GM19193 (cell line): Measurements from ENCODE around the gene B4GALT2.

Source experiments
- POLR2A ChIP-seq: IDR thresholded peaks from 4 replicates; pipeline ENCODE4 v1.6.1; 2011; ENCODE audit not compliant: insufficient read depth, insufficient read length; ENCODE audit errors: extremely low read depth

The B4GALT2 gene

GRCh38 chr1:43956234-43956633, 22.8 kb upstream of the B4GALT2 start:
- no peak for TF ChIP-seq POLR2A

GRCh38 chr1:43957407-43958040, 21.5 kb upstream of the B4GALT2 start:
- no peak for TF ChIP-seq POLR2A

- TF ChIP-seq POLR2A = no peak
These were observed 20.4 kb upstream of the B4GALT2 start for GRCh38 chr1:43958351-43959255.

GRCh38 chr1:43960798-43961197, 18.2 kb upstream of the B4GALT2 start:
- TF ChIP-seq POLR2A = no peak

- TF ChIP-seq POLR2A = no peak
These were observed 17.3 kb upstream of the B4GALT2 start for GRCh38 chr1:43961692-43962091.

- TF ChIP-seq POLR2A = no peak
These were observed 16.7 kb upstream of the B4GALT2 start for GRCh38 chr1:43962324-43962723.

- no peak for TF ChIP-seq POLR2A
These were observed 16.0 kb upstream of the B4GALT2 start for GRCh38 chr1:43963006-43963405.

- TF ChIP-seq POLR2A = no peak
These were observed 15.1 kb upstream of the B4GALT2 start for GRCh38 chr1:43963890-43964289.

- no peak for TF ChIP-seq POLR2A
These were observed 13.7 kb upstream of the B4GALT2 start for GRCh38 chr1:43965316-43965715.

- TF ChIP-seq POLR2A = no peak
These were observed 10.6 kb upstream of the B4GALT2 start for GRCh38 chr1:43968348-43968948.

- TF ChIP-seq POLR2A = no peak
These were observed 9.6 kb upstream of the B4GALT2 start for GRCh38 chr1:43969416-43969745.

GRCh38 chr1:43969746-43970466, 9.1 kb upstream of the B4GALT2 start, which contains the start of gene DPH2:
Gene DPH2 (plus strand): TSS chr1:43970010. CDS start chr1:43970176, 166 bp downstream.
- TF ChIP-seq POLR2A = peak; percentile 60

- no peak for TF ChIP-seq POLR2A
These were observed 8.5 kb upstream of the B4GALT2 start for GRCh38 chr1:43970502-43970901.

- TF ChIP-seq POLR2A = no peak
These were observed 8.1 kb upstream of the B4GALT2 start for GRCh38 chr1:43970911-43971310.
